Measurements from ENCODE around the gene MAPK14. TPM values are rescaled to one million over a fixed set of nuclear protein-coding genes. Genes with fewer than 3 reads are reported as not detected.

The MAPK14 gene
- polyA plus RNA-seq, 1 donor from 2014 or later = 33.4 TPM

- Mint-ChIP-seq H3K4me3 (peak overlapping the region in 2 of 4 donors; percentile 63 to 85), H3K27me3 (no peaks in the 10 kb centered on the region), H3K36me3 (peaks cover 6% of the 10 kb centered on the region), H3K9me3 (no peaks in the 10 kb centered on the region), H3K27ac (peak overlapping the region in 1 of 3 donors; percentile 44), H3K4me1 (peaks cover 58 to 82% (median 59%) of the 10 kb centered on the region in 3 donors)
Observed at GRCh38 chr6:36113703-36114102, 86.1 kb downstream of the MAPK14 start.

GRCh38 chr6:36114798-36115408 is 87.3 kb downstream of the MAPK14 start:
- peaks cover 7% of the 10 kb centered on the region for H3K36me3 Mint-ChIP-seq

GRCh38 chr6:36115412-36115811 is 87.8 kb downstream of the MAPK14 start:
- Mint-ChIP-seq H3K4me1 (peaks cover 62 to 82% (median 62%) of the 10 kb centered on the region in 3 donors), H3K36me3 (peaks cover 7% of the 10 kb centered on the region), H3K4me3 (peak overlapping the region in 3 of 4 donors; percentile 77 to 95 (median 78)), H3K9me3 (no peaks in the 10 kb centered on the region), H3K27me3 (no peaks in the 10 kb centered on the region), H3K27ac (peak overlapping the region; percentile 39 to 75 (median 73))

More at GRCh38 chr6:36114798-36115408, 87.3 kb downstream of the MAPK14 start:
- Mint-ChIP-seq H3K27ac (peak overlapping the region; percentile 59 to 75 (median 73)), H3K9me3 (no peaks in the 10 kb centered on the region), H3K4me1 (peaks cover 57 to 82% (median 61%) of the 10 kb centered on the region in 3 donors), H3K27me3 (no peaks in the 10 kb centered on the region), H3K4me3 (peak overlapping the region; percentile 57 to 95 (median 78))

- H3K27ac Mint-ChIP-seq = peak overlapping the region; percentile 51 to 87 (median 86)
- H3K9me3 Mint-ChIP-seq = no peaks in the 10 kb centered on the region
- peaks cover 69 to 86% (median 71%) of the 10 kb centered on the region in 3 donors for H3K4me1 Mint-ChIP-seq
- peak overlapping the region in 3 of 4 donors; percentile 23 to 84 (median 36) for H3K4me3 Mint-ChIP-seq
- peaks cover 11% of the 10 kb centered on the region for H3K36me3 Mint-ChIP-seq
- H3K27me3 Mint-ChIP-seq = no peaks in the 10 kb centered on the region
Observed at GRCh38 chr6:36116066-36116864, 88.7 kb downstream of the MAPK14 start.

GRCh38 chr6:36116943-36117342 is 89.3 kb downstream of the MAPK14 start:
- H3K27ac Mint-ChIP-seq = peak overlapping the region; percentile 51 to 87 (median 65)
- H3K27me3 Mint-ChIP-seq = no peaks in the 10 kb centered on the region
- no peaks in the 10 kb centered on the region for H3K9me3 Mint-ChIP-seq
- peak overlapping the region in 2 of 4 donors; percentile 23 to 43 for H3K4me3 Mint-ChIP-seq
- peaks cover 11% of the 10 kb centered on the region for H3K36me3 Mint-ChIP-seq
- peaks cover 75 to 90% (median 75%) of the 10 kb centered on the region in 3 donors for H3K4me1 Mint-ChIP-seq

- Mint-ChIP-seq H3K36me3 (peaks cover 11% of the 10 kb centered on the region), H3K4me1 (peaks cover 71 to 89% (median 72%) of the 10 kb centered on the region in 3 donors), H3K4me3 (peak overlapping the region in 3 of 4 donors; percentile 15 to 74 (median 71)), H3K27me3 (no peaks in the 10 kb centered on the region), H3K27ac (peak overlapping the region in 2 of 3 donors; percentile 76 to 87), H3K9me3 (no peaks in the 10 kb centered on the region)
Observed at GRCh38 chr6:36117658-36118549, 90.3 kb downstream of the MAPK14 start.

GRCh38 chr6:36118550-36119107 is 91.0 kb downstream of the MAPK14 start:
- Mint-ChIP-seq H3K4me3 (peak overlapping the region in 3 of 4 donors; percentile 15 to 74 (median 71)), H3K9me3 (no peaks in the 10 kb centered on the region), H3K36me3 (peaks cover 11% of the 10 kb centered on the region), H3K4me1 (peaks cover 66 to 90% (median 73%) of the 10 kb centered on the region in 3 donors), H3K27ac (peak overlapping the region in 2 of 3 donors; percentile 59 to 88), H3K27me3 (no peaks in the 10 kb centered on the region)

GRCh38 chr6:36119209-36119608 is 91.6 kb downstream of the MAPK14 start:
- Mint-ChIP-seq H3K4me1 (peaks cover 64 to 87% (median 71%) of the 10 kb centered on the region in 3 donors), H3K9me3 (no peaks in the 10 kb centered on the region), H3K4me3 (peak overlapping the region in 2 of 4 donors; percentile 15 to 71), H3K36me3 (peaks cover 11% of the 10 kb centered on the region), H3K27me3 (no peaks in the 10 kb centered on the region), H3K27ac (peak overlapping the region in 1 of 3 donors; percentile 88)

- Mint-ChIP-seq H3K27ac (peak overlapping the region; percentile 88 to 98 (median 88)), H3K4me1 (peaks cover 59 to 84% (median 64%) of the 10 kb centered on the region in 3 donors), H3K36me3 (peaks cover 11% of the 10 kb centered on the region), H3K27me3 (no peaks in the 10 kb centered on the region), H3K9me3 (no peaks in the 10 kb centered on the region), H3K4me3 (peak overlapping the region; percentile 82 to 94 (median 88))
Observed at GRCh38 chr6:36120018-36120417, 92.4 kb downstream of the MAPK14 start.

- no peaks in the 10 kb centered on the region for H3K9me3 Mint-ChIP-seq
- peak overlapping the region; percentile 88 to 98 (median 88) for H3K27ac Mint-ChIP-seq
Observed at GRCh38 chr6:36120539-36120938, 92.9 kb downstream of the MAPK14 start.

GRCh38 chr6:36120979-36121786 is 93.6 kb downstream of the MAPK14 start:
- peak overlapping the region; percentile 82 to 94 (median 88) for H3K4me3 Mint-ChIP-seq
- no peaks in the 10 kb centered on the region for H3K27me3 Mint-ChIP-seq
- peaks cover 53 to 78% (median 58%) of the 10 kb centered on the region in 3 donors for H3K4me1 Mint-ChIP-seq
- peak overlapping the region; percentile 88 to 98 (median 88) for H3K27ac Mint-ChIP-seq
- H3K9me3 Mint-ChIP-seq = no peaks in the 10 kb centered on the region
- peaks cover 10% of the 10 kb centered on the region for H3K36me3 Mint-ChIP-seq

More at GRCh38 chr6:36120539-36120938, 92.9 kb downstream of the MAPK14 start:
- H3K36me3 Mint-ChIP-seq = peaks cover 10% of the 10 kb centered on the region
- H3K4me1 Mint-ChIP-seq = peaks cover 55 to 81% (median 60%) of the 10 kb centered on the region in 3 donors
- H3K27me3 Mint-ChIP-seq = no peaks in the 10 kb centered on the region
- peak overlapping the region; percentile 82 to 94 (median 88) for H3K4me3 Mint-ChIP-seq

- Mint-ChIP-seq H3K4me1 (peaks cover 52 to 79% (median 56%) of the 10 kb centered on the region in 3 donors), H3K36me3 (peaks cover 10% of the 10 kb centered on the region), H3K9me3 (no peaks in the 10 kb centered on the region), H3K4me3 (peak overlapping the region; percentile 8 to 94 (median 82)), H3K27me3 (no peaks in the 10 kb centered on the region), H3K27ac (peak overlapping the region; percentile 81 to 88 (median 88))
Observed at GRCh38 chr6:36121787-36122494, 94.3 kb downstream of the MAPK14 start.

Data from IgD-negative memory B cell (primary cell).